ENCODE results near the gene P2RX7.
"Not testable (repeated sequence)": the region's sequence is repeated elsewhere in the genome, so short reads cannot be mapped to it uniquely, and the experiment has no call there.

P2RX7 gene

DNA sequence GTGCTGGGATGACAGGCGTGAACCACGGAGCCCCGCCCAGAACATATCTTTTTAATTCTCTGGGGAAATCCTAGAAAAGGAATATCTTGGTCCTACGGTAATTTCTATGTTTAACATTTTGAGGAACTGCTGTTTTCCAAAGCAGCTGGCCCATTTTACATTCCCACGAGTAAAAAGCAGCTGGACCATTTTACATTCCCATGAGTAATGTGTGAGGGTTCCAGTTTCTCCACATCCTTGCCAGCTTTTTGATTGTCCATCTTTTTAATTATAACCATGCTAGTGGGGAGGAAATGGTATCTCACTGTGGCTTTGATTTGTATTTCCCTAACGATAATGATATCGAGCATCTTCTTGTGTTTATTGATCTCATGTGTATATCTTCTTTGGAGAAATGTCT lies 72.8 kb downstream of the P2RX7 start:
- no peak for DNase-seq (ENCODE audit: low read depth in 3 of 3)

DNA sequence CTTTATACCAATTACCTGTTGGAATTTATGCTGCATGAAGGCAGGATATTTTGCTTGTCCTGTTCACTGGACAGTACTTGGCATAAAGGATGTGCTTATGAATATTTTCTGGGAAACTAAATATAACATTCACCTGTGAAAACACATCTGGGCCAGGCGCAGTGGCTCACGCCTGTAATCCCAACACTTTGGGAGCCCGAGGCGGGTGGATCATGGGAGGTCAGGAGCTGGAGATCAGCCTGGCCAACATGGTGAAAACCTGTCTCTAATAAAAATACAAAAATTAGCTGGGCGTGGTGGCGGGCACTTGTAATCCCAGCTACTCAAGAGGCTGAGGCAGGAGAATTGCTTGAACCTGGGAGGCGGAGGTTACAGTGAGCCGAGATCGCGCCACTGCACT lies 75.9 kb downstream of the P2RX7 start:
- DNase-seq (ENCODE audit: low read depth in 3 of 3), result not testable (repeated sequence)

DNA sequence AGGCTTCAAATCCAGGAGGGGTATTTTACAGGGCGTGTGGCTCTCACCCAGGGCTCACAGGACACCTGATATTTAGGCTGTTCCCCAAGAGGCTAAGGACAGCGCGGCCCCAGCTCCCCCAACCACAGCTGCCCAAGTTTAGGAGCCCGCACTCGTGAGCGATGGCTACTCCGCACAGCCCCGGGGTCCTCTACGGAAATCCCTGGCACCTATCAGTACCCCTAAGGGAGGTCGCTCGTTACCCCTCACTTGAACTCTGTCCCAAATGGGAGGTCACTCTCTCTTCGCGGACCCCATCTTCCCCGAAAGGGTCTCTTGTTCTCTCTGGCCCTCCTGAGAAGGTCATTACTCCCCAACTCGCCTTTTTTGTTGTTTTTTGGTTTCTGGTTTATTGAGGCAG lies 76.5 kb downstream of the P2RX7 start:
- DNase-seq (ENCODE audit: low read depth in 3 of 3), result no peak

DNA sequence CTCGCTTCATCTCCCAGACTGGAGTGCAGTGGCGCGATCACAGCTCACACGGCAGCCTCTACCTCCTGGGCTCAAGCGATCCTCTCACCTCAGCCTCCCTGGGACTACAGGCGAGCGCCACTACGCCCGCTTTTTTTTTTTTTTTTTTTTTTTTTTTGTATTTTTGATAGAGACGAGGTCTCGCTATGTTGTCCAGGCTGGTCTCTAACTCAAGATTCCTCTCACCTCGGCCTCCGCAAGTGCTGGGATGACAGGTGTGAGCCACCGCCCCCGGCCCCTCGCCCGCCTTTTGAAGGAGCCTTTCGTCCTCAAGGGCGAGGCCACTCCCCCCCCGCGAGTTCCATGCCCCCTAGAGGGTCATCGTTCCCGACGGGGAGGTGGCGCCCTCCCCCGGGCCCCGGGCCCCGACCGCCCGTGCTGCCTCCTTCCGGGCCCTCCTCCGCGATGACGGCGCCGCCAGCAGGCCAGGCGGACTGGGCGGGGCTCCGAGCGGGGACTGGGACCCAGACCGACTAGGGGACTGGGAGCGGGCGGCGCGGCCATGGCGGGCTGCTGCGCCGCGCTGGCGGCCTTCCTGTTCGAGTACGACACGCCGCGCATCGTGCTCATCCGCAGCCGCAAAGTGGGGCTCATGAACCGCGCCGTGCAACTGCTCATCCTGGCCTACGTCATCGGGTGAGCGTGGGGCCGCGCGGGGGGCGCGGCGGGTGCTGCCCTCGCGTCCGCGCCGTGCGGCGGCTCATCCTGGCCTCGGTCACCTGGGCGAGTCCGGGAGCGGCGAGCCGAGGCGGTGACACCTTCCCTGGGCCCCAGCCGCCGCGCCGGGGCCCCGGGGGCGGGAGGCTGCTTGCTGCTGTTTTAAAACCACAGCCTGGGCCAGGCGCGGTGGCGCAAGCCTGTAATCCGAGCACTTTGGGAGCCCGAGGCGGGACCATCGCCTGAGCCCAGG lies 77.2 kb downstream of the P2RX7 start, which contains the start of gene P2RX4:
Gene P2RX4, plus strand, starts transcription at position 506 of the 949 bp plus-strand sequence. Its CDS starts 36 bp downstream, at position 542.
- peak; percentile 69 to 79 (median 74) for DNase-seq (ENCODE audit: low read depth in 3 of 3)

DNA sequence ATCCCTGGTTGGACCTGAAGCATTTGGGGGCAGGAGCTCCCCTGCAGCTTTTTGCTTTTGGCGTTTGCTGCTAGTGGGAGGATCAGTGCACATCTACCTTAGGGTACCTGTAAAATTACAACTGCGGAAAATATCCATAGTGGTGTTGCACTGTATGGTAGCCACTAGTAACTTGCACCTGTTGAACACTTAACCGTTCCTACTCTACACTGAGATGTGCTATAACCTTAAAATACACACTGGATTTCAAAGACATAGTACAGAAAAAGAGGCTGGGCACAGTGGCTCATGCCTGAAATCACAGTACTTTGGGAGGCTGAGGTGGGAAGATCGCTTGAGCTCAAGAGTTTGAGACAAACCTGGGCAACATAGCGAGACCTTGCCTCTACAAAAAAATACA lies 80.2 kb downstream of the P2RX7 start:
- no peak for DNase-seq (ENCODE audit: low read depth in 3 of 3)

DNA sequence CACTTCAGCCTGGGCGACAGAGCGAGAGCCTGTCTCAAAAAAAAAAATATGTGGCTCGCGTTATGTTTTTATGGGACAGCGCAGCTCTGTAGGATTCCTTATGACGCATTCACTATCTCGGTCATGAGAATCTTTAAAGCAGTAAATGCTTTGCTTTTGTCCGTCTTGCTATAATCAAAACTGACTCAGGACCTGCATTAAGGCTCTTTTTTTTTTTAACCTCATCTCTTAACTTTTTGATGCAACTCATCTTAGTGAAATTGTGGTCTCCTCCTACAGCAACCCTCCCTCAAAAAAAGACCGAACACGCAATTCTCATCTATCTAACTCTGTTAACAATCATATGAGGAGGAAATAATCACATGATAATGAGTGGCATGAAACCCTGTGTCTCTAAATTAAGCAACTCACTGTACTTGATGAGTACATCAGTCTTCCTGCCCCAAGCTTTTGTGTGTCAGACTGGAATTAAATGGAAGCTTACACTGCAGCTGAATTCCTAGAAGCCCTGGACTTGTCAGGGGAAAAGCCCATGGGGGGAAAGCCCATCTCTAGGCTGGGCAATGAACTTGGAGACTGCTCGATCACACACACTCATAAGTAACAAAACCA lies 81.6 kb downstream of the P2RX7 start:
- DNase-seq (ENCODE audit: low read depth in 3 of 3), result no peak

DNA sequence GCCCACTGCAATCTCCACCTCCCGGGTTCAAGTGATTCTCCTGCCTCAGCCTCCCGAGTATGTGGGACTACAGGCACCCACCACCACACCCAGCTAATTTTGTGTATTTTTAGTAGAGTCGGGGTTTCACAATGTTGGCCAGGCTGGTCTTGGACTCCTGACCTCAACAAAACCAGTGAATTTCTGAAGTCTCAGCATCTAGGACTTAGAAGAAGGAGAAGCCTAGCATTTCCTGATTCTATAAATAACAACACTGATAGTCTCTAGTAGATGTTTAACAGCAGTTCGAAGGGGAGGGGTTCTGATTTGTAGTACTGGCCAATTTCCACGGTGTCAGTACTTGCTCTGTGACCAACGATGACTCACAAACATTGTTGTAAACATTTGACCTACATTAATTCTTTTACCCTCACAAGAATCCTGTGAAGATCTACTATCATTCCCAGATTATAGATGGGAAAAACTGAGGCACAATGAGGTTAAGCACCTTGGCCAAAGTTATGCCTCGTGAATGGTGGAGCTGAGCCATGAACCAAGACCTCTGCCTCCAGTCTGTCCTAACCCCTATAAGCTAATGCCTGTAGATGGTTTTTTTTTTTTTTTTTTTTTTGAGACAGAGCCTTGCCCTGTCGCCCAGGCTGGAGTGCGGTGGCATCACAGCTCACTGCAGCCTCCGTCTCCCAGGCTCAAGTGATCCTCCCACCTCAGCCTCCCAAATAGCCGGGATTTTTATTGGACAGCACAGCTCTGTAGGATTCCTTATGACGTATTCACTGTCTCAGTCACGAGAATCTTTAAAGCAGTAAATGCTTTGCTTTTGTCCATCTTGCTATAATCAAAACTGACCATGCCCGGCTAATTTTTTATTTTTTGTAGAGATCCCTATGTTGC lies 82.4 kb downstream of the P2RX7 start:
- no peak for DNase-seq (ENCODE audit: low read depth in 3 of 3)

DNA sequence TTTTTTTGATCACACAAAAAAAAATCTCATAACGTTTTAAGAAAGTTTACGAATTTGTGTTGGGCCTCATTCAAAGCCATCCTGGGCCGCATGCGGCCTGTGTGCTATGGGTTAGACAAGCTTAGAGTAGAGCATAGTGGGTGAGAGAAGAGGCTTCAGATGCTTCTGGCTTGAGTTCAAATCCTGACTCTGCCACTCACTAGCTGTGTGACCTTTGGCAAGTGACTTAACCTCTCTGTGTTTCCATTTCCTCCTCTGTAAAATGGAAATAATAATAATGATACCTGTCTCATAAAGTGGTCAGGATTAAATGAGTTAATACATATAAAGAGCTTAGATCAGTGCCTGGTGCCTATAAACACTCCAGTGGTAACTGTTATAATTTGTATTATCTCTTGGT lies 83.4 kb downstream of the P2RX7 start:
- DNase-seq (ENCODE audit: low read depth in 3 of 3), result no peak

DNA sequence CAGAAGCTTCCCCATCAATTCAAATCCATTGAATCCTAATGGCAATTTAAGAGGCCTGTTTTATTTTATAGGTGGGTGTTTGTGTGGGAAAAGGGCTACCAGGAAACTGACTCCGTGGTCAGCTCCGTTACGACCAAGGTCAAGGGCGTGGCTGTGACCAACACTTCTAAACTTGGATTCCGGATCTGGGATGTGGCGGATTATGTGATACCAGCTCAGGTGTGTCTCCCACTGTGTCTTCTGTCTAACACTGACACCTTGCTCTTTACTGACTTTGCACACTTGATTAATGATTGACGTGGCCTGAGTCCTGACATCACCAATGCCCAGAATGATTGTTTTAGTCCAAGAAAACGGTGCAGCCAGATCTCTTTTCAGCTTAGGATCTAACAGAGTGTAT lies 84.4 kb downstream of the P2RX7 start:
- DNase-seq (ENCODE audit: low read depth in 3 of 3), result no peak

DNA sequence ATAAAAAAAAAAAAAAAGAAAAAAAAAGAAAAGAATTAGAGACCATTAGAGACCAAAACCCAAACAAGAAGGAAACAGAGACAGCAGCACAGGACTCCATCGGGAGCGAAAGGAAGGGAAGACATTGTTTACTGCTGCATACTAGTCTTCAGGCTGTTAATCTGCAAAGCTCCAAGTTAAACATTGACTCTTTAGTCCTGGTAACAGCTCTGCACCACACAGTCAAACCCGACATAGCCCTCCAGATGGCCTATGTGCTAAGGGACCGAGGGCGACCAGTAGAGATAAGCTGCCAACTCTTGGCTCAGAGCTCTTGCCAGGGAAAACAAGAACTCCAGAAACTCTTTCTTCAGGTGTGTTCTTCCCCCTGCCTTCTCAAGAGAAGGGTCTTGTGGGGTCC lies 85.1 kb downstream of the P2RX7 start:
- no peak for DNase-seq (ENCODE audit: low read depth in 3 of 3)

DNA sequence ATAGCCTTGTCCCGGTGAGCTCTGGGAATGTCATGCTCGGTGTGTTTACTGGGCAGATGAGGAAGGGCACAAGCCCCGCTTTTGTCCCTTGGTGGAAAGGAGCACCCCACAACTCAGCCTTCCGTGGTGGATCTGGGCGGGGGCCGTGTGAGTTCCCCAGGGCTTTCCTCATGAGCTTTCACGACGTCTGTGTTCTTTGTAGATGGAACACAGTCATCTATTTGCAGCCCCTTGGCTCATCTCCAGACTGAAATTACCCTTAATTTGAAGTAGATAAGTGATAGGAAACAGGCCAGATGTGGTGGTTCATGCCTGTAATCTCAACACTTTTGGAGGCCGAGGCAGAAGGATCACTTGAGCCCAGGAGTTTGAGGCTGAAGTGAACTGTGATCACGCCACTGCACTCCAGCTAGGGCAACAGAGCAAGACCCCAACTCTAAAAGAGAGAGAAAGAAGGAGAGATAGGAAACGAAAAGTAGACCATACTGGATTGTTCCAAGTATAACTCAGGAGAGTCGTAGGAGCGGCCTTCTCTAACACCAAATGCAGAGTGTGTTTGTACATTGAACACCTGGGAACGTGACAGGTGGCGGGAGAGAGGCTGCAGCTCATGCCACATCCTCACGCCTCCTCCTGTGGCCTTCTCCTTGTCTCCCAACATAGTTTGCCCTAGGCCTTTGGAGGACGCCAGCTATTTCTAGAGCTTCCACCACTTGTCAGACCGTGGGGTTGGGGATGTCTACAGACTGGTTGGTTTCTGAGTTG lies 86.1 kb downstream of the P2RX7 start:
- DNase-seq (ENCODE audit: low read depth in 3 of 3), result no peak

DNA sequence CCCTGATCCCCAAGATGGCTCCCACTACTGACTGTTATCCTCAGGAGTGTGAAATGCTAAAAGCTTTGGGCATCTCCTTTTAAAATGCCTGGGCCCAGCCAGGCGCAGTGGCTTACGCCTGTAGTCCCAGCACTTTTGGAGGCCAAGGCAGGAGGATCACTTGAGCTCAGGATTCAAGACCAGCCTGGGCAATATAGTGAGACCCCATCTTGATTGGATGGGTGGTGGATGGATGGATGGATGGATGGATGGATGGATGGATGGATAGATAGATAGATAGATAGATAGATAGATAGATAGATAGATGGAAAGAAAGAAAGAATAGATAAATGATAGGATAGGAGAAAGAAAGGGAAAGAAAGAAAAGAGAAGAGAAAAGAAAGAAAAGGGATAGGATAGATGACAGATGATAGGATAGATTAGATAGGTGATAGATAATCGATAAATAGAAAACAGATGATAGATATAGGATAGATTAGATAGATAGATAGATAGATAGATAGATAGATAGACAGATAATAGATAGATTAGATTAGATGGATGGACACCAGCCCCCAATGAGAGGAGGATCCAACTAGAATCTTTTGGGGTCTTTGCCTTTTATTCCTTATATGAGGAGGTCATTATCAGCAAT lies 86.8 kb downstream of the P2RX7 start:
- DNase-seq (ENCODE audit: low read depth in 3 of 3), result no peak

DNA sequence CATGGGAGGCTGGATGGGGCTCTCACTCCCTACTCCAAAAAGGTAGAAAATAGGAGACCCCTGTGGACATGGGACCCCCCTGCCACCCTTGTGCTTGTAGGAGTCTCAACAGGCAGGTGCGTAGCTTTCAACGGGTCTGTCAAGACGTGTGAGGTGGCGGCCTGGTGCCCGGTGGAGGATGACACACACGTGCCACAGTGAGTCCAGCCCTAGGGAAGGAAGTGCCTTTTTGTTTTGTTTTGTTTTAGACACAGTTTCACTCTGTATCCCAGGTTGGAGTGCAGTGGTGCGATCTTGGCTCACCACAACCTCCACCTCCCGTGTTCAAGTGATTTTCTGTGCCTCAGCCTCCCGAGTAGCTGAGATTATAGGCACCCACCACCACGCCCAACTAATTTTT lies 90.2 kb downstream of the P2RX7 start:
- DNase-seq (ENCODE audit: low read depth in 3 of 3), result no peak

DNA sequence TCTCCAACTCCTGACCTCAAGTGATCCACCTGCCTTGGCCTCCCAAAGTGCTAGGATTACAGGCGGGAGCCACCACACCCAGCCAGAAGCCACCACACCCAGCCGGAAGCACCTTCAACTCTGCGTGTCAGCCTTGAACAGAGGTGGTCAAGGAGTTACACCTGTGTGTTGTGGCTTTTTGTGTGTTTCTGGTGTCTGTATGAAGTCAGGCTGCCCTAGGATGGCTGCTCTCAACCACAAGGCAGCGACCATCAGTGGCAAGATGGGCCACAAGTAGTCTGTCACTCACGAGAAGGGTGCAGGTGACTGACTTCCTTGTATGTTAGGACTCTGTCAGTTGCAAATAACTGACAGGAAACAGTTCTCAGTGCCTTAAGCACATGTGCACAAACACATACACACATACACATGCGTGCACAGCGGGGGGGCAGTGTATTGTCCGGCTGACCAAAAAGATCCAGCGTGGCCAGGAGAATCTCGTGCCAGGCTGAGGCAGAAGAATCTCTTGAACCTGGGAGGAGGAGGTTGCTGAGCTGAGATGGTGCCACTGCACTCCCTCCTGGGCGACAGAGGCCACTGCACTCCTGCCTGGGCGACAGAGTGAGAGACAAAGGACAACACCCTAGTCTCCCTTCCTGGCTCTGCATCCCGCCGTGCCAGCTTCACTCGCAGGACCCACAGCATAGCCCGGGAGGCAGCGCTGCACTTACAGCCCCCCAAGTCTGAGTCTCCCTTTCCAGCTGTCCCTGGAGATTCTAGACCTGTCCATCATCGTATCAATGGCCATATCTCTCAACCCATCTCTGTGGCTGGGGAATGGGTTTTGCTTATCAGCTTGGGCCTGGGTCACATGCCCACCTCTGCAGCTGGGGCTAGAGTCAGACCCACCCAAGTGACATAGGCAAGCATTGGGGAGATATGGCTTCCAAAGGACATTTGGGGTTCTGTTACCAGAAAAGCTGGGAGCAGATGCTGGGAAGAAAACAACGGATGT lies 90.9 kb downstream of the P2RX7 start:
- no peak for DNase-seq (ENCODE audit: low read depth in 3 of 3)

DNA sequence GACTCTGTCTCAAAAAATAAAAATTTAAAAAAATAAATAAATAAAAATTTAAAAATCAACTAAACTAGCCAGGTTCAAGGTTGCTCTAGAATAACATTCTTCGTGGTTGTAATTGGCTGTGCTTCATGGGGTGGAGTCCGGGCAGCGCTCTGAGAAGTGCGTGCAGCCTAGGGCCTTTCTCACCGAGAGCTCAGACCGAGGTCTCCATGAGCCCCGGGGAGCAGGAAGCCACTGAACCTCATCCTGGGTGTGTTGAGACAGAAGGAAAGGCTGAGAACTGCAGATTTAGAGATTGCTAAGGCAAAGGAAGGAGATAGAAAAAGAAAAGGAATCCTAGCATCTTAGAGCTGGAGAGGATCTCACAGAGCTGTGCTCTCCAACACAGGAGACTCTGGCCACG lies 91.9 kb downstream of the P2RX7 start:
- no peak for DNase-seq (ENCODE audit: low read depth in 3 of 3)

DNA sequence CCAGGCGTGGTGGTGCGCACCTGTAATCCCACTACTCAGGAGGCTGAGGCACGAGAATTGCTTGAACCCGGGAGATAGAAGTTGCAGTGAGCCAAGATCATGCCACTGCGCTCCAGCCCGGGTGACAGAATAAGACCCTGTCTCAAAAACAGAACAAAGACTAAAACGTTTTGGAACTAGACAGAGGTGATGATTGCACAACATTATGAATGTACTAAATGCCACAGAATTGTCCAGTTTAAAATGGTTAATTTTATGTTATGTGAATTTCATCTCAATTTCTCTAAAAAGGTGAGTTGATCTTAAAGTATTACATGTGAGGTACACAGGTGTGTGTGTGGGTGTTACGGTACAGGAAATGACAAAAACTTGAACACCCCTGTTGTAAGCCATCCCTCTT lies 93.7 kb downstream of the P2RX7 start:
- DNase-seq (ENCODE audit: low read depth in 3 of 3), result no peak

DNA sequence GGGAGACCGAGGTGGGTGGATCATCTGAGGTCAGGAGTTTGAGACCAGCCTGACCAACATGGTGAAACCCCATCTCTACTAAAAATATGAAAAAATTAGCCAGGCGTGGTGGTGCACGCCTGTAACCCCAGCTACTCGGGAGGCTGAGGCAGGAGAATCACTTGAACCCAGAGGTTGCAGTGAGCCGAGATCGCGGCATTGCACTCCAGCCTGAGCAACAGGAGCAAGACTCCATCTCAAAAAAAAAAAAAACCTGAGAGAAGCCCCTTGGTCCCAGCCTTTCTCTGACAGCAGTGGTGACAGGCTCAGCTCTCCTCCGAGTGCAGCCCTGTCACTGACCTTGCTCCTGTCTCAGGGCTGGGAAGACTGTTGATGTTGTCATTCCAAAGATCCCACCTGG lies 94.2 kb downstream of the P2RX7 start:
- DNase-seq (ENCODE audit: low read depth in 3 of 3), result not testable (repeated sequence)

DNA sequence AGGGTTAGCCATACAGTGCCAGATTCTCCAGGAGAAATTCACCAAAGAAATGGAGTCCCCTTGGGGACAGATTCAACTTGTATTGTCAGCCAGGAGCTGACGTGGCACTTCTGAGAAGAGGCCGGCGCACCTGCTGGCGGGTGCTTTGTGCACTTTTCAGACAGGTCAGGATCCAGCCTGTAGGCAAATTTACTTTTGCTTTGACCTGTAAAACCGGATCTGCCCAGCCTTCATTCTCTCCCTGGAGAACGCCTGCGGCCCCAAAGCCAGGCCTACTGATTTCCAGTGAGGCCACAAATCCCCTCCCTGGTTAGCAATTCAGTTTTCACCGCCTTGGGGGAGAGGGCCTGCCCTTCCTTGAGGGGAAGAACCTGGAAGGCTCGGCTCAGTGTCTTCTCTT lies 94.6 kb downstream of the P2RX7 start:
- DNase-seq (ENCODE audit: low read depth in 3 of 3), result no peak

DNA sequence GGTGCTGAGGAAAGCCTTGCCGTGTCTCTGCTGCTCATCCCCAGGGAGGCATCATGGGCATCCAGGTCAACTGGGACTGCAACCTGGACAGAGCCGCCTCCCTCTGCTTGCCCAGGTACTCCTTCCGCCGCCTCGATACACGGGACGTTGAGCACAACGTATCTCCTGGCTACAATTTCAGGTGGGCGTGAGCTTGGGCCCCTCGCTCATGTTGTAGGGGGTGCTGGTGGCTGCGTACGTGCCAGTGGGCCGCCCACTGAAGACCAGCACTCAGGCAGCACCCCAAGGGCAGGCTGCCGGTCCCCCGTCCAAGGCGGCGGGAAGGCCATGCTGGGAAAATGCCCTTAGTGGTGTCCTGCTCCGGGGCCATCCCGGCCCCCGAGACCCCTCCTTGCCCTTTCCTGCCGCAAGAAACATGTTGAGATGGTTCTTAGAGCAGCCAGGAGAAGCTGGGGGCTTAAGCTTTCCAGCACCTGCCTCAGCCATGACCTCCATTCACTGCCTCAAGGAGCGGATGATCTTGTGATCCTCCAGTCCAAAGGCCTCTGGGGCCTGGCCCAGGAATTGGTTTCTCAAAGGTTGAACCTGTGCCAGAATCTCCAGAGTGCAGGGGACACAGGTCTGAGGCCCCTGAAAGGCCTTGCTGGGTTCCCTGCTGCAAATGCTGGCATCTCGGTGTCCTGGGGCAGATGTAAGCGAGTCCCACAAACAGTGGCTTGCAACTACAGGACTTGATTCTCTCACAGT lies 96.4 kb downstream of the P2RX7 start:
- no peak for DNase-seq (ENCODE audit: low read depth in 3 of 3)
